HG03159 (cell line): ENCODE data around the gene USP47.

ENCODE experiments used
- ATAC-seq: cut with Tn5 transposase; IDR thresholded peaks from one replicate; pipeline ENCODE4 v1.9.1; 2021; ENCODE audit warnings: mild to moderate bottlenecking, moderate library complexity; ENCODE audit not compliant: unreplicated experiment

The USP47 gene

DNA sequence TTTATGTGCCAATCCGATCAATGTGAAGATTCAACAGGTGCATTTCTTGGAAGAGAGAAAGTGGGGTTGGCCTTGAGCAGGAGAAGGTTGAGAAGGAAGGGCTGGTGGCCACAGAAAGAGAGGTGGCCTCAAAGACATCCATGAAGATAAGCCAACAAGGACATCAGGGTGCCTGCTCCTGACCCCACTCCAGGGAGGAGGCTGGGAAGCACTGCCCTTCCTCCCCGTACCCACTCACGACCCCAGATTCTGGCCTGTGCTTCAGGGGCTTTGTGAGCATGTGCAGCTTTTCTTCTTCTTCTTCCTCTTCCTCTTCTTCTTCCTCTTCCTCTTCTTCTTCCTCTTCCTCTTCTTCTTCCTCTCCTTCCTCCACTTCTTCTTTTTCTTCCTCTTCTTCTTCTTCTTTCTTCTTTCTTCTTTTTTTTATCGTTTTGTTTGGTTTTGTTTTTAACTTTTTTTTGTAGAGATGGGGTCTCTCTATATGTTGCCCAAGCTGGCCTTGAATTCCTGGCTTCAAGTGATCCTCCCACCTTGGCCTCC is 136.4 kb downstream of the USP47 start:
- no peak for ATAC-seq

DNA sequence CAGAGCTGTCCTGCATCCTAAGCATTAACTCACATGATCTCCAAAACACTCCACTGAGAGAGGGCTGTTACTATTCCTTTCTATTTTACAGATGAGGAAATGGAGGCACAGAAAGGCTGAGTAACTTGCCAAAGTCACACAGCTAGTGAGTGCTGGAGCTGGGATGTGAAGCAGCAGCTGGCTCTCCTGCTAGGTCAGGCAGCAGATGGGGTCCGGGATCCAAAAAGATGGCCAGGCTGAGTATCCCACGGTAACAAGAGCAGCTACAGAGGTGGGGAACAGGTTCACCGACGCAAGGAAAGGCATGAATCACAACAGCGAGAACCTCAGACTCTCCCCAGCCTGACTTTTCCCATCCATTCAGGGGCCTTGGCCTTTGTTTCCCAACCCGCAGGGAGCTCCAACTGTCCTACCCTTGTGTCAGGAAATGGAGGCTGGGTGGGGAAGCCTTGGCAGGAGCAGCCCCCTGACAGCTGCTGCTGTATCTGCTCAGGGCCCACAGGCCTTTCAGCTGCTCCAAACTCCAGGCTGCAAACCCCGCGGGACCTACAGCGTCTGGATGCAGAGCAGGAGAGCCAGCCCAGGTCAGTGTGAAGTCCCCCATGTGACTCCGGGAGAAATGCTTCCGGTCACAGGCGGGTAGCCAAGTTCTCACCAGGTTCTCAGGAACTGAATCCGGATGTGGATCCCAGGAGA is 137.2 kb downstream of the USP47 start:
- ATAC-seq = no peak

DNA sequence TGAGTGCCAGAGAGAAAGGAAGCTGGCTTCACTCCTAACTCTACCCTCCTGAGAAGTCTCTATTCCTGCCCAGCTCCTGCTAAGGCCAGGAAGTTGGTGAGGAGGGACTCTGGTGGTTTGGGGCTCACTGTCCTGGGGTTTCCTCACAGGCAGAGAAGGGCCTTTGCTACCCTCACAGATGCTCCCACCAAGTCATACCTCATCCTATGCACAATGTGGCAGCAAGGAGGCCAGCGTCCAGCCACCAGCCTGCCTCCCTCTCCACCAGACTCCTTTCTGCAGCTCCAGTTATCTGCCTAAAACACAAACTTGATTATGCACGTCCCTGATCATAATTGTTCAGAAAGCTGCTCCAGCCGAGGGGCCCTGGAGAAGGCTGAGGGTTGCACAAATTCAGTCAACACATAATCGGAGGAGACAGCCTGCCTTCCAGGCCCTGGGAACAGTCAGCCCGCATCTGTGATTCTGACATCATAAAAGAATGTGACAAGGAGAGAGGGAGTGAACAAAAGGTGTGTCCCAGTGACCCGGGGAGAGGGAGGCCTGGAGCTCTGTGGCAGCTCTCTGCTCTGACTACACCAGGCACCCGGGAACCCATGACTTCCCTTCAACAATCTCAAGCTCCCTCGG is 137.8 kb downstream of the USP47 start:
- no peak for ATAC-seq

DNA sequence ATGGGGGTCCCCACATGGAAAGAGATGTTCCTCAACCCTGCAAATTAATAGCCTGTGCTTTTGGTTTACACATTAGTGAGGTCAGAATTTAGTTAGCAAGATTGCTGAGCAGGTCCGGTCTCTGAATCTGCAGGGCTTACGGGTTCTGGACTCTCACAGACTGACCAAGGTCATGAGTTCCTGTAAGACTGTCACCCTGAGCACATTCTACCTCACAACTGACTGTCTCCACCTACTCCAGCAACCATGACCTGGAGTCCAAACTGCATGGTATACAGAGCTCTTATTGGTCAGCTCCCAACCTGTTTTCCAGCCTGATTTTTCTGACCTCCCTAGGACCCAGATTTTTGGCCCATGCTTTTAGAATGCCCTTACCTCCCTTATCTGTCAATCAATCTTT is 138.4 kb downstream of the USP47 start:
- ATAC-seq = no peak

DNA sequence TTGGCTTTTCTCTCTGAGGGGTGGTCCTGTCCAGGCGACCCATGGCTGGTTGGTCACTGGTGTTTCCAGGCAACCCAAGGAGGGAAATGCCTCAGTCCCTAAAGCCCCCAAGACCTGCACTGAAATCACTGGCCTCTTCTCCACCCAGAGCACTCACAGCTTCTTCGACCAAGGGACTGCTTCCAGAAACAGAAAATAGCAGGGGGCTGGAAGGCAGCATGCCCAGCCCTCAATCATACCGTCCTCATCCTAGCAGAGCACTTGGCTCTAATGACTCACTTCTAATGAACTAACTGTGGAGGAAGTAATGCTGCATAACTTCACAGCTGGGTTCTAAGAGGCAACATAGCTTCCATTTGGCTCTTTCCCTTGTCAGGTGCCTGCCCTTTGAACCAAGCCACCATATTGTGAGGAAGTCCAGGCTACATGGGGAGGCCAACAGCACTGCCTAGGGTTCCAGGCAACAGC is 139.1 kb downstream of the USP47 start:
- no peak for ATAC-seq

DNA sequence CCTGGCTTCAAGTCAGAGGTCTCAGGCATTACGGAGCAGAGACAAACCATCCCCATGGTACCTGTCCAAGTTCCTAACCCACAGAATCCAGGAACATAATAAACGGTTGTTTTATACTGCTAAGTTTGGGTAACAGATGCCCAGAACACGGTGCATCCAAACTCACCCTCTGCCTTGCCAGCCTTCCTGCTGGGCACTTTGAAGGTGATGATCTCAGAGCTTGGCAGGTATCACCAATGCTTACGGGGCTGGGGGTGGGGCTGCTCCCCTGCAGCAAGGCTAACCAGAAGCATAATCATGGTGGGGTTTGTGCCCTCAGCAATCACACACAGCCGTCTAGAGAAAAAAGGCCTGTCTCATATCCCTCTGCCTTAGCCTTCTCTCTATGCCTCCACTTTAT is 139.6 kb downstream of the USP47 start:
- ATAC-seq = no peak

DNA sequence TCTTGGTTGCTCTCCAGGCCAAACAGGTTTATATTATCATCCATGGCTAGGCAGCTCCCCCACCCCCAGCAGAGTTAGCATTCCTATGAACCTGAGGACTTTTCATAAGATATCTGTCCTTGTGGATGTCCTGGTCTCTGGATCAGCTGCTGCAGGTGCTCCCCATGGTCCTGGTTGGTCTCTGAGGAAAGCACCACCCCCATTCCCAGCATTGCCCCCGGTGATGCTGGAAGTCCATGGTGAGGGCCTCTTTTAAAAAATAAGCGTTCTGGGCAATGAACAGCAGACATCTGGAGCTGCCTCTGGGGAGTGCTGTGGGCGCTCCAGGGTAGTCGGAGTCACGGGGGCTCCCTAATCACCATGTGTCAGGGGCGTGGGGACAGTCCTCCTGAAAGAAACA is 140.1 kb downstream of the USP47 start:
- no peak for ATAC-seq

DNA sequence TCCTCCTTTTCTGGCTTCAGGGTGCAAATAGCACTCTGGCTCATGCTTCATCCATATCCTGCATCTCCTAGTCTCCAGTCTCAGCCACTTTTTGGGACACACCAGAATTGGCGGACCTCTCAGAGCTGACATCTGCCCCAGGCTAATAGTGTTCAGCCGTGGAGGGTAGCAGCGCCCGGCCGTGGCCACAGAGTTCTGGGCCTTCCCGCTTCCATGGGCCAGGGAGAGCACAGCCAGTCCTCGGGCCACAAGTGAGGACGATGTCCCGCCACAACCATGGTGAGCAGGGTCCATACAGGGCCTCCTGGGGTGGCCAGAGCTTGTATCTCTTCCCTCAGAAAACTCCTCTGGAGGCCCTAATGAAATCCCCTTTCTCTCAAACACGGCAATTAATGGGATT is 140.7 kb downstream of the USP47 start:
- ATAC-seq = no peak

DNA sequence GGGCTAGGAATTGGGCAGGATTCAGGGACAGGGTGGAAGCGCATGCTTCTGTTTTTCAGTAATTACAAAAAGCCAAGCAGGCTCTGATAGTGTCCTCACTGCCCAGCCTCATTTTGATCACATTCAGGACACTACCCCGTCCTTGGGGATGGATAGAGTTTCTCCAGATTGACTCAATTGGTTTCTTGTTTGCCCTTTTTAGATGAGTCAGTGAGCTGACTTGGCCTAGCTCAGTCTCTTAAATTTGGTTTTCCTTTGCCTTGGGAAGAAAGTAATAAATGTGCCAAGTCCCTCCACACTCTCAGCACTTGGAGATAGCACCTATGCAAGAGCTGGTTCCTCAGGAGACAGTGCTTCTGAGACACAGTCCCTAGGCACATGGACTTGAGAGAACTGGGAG is 141.2 kb downstream of the USP47 start:
- no peak for ATAC-seq

DNA sequence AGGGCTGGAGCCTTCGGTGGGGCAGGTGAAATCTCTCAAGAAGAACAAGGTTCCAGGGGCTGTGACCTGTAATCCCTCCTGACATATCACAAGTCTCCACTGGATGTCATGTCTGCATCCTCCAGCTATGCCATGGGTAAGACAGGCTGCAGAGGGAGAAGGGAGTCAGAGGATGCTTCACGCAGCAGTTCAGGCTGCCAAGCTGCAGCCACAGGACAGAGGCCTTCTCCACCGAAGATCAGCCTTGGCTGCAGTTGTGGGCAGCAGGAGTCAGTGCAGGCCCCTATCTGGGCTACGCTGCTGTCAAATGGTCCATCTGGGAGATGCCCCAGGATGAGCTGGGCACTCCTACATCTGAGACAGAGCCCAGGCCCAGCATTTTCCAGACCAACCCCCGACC is 141.7 kb downstream of the USP47 start:
- ATAC-seq = no peak

DNA sequence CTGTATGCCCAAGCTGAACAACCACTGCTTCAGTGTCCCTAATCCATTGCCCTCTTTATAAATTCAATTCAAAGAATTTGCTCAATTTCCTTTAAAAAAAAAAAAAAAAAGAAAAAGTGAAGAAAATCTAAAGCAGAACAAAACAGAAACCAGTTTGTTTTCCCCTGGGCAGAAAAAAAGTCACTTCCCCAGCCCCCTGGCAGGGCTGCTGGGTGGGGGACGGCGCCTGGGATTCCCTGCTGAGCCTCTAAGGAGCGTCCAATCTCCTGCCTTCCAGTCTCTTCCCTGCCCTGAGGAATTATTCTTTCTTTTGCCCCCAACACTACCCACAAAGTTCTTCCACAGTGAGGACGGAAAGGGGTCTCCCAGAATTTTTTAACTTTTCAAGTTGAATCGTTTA is 142.8 kb downstream of the USP47 start:
- ATAC-seq = no peak

DNA sequence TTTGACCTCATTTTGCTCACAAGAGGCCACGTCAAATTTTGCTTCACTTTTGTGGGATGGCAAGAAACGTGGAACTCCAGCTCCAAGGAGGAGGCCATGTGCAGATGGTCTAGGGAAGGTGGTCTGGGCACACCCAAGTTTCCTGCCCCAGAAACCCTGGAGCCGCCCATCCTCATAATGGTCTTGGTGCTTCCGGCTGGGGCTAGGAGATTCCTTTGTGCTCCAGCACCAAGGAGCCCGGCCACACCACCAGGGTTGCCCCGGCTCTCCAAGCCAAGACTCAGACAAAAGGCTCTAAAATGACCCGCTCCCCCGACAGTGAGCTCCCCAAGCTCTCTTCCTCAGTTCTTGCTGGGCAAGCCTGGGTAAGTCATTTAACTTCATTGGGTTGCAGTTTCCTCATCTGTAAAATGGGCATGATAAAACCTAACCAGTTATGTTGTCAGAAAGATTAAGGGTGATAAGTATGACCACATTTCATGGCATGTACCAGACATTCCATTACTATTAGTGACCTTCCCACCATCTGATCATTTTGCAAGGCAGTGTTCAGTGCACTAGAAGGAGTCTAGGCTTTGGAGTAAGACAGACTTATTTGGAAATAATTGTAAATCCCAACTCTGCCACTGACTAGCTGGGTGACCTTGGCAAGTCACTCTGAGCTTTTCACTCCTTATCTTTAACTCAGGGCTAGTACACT is 143.4 kb downstream of the USP47 start:
- ATAC-seq = no peak

DNA sequence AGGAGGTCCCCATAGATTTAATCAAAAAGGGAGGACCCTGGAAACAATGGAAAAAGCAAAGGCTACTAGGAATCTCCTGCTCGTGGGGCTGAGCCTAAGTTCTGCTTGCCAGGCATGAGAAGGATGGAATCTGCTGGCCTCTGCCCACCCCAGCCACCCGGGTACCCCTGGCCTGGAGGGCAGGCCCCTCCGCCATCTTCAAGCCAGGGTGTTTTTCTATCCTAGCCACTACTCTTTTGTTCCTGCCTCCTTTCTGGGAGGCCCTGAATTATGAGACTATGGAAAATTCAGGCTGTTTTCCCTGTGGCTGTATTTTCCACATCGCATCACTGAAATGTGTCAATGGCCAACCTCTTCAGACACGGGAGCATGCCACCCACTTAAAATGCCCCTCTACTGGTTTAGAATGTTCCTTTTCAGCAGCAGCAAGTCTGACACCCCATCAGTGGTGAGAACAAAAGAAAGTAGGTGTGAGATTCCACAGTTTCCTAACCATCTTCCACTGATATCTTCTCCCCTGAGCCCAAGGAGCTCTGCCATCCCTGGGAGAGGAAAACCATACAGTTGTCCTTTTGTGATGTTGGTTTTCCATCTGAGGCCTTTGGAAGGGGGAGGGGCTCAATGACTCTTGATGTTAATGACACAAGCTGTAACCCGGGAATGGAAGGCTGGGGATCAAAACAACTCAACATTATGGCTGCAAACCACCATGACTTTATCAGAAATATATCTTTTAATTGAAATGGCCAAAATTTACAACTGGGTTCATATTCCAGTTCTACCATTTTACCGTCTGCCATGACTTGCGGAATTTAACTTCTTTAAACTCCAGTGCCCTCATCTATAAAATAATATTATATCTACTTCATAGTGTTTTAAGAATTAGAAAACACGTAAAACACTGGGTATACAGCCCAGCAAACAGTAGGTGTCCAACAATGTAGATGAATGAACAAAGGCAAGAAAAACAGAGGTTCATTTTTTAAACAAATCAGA is 144.5 kb downstream of the USP47 start:
- no peak for ATAC-seq

DNA sequence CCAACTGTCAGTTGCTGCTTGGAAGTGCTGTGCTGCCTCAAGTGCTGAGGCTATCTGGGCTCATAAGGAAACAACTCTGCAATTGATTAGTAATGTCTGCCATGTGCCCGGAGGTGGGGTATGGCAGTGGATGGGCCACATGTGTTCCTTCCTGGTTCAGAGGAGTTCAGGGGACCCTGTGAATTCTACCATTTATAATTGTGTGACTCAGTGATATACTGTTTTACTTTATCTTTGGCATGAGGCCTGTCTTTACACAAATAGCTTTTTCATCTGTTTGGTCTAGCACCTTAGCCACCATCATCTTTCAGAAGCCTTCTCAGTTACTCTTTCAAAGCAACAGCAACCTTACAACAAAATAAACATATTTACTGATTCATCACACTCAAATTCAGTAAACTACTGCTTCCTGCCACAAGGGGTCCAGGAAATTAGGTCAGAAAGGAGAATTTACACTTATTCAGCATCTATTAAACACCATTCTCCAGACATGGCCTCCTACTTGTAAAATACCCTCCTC is 145.8 kb downstream of the USP47 start:
- ATAC-seq = no peak

DNA sequence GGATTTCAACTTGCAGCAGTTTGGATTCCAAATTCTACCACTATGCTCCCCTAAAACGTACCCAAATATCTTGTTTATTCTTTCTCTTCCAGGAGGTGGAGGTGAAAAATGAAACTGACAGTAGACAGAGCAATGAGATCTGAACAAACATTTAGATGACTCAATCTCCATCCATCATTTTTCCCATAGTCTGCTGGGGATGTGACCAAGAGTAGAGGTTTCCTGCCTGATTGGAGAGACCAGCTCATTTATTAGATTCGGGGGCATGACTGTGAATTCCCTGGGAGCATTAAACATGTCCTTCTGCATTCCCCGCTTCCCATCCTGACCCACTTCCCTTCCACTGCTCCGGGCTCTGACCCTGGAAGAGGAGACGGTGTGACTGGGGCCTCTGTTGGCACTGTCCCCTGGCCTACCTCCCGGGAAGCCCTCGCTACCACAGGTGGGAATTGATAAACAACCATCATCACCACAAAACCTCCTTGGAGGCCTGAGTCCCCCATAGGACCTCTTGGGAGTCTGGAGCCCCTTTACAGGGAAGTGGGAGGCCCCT is 146.4 kb downstream of the USP47 start:
- no peak for ATAC-seq

DNA sequence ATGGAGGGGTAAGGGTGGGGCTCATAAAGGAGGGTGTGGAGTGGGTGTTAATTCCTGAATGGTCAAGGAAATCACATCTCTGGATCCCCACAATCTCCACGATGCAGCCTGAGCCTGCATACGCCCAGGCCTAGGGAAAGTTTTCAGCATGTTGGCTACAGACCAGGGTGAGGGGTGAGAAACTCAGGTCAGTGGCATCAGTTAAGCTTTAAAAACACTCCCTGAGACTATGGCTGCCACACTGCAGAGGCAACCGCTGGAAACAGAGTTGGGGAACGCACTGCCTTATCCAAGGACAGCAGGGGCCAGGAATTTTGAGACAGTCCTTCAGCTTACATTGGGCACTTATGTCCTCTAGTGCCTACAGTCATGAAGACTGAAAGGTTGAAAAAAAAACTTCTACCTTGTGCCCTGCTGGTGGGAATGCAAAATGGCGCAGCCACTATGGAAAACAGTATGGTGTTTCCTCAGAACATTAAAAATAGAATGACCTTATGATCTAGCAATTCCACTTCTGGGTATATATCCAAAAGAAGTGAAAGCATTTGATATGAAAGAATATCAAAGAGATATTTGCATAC is 147.0 kb downstream of the USP47 start:
- no peak for ATAC-seq

DNA sequence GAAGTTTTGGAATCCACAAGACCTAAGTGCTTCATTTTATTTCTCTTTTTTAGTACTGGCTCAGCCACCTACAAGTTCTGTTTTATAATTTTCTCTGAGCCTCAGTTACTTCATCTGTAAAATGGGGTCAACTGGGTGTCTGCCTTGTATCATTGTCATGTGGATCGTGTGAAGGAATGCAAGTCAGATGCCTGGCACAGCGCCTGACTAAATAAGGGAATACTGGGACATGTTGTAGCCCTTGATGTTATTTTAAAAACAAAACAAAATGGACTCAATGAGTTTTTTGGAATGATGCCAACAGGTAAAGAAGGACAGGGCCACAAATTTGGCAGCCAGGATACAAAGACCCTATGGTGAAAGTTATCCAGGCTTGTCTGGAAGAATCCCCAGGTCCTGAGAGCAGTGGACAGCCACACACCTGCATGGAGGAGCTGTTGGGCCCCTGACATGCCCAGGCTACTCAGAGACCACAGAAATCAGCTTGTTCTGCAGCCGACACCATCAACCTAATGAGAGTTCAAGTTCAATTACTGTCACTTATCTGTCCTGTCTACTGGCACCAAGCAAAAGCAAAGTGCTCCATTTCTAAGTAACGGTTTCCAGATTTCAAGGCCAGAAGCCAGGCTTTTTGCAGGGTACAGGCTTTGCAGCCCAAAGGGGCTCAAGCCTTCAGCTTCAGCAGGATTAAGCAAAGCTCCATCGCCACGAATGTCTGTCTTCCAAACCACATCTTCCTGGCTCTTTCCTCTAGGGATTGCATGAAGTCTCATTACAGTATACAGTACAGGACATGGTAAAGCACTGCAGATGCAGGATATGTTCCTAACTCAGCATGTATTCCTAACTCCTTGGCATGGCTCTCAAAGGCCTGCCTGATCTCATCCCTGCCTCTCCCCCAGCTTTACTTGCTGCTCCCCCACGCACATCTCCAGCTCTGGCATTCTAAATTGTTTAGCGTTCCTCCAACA is 148.3 kb downstream of the USP47 start:
- ATAC-seq = no peak
